NT2/D1 (cell line): Measurements from ENCODE around the gene CREG1.
A peak's percentile ranks its signal among the peaks of the same experiment; 100 is the strongest.

Source experiments
- DNase-seq: peaks from one replicate; pipeline ENCODE4 v3.0.0-alpha.2; 2011; ENCODE audit warnings: low read depth, low spot score
- H3K27me3 ChIP-seq: 2 replicates; pipeline ENCODE4 v1.6.0; 2011; ENCODE audit warnings: mild to moderate bottlenecking; ENCODE audit not compliant: insufficient read length, insufficient read depth
- H3K36me3 ChIP-seq: 2 replicates; pipeline ENCODE4 v1.6.1; 2011; ENCODE audit warnings: mild to moderate bottlenecking, low read length, mixed read lengths; ENCODE audit not compliant: insufficient read depth, insufficient read length
- H3K4me1 ChIP-seq: 2 replicates; pipeline ENCODE4 v1.5.1; 2011; ENCODE audit not compliant: insufficient read depth, insufficient read length
- H3K4me3 ChIP-seq: 2 replicates; pipeline ENCODE4 v1.5.1; 2011; ENCODE audit warnings: low read depth; ENCODE audit not compliant: insufficient read length
- H3K9ac ChIP-seq: 2 replicates; pipeline ENCODE4 v1.6.0; 2011; ENCODE audit warnings: low read depth; ENCODE audit not compliant: insufficient read length
- H3K9me3 ChIP-seq: 2 replicates; pipeline ENCODE4 v1.5.1; 2011; ENCODE audit warnings: mild to moderate bottlenecking, low read length; ENCODE audit not compliant: insufficient read depth
- SUZ12 ChIP-seq: IDR thresholded peaks from 2 replicates; pipeline ENCODE4 v1.6.1; 2011; ENCODE audit not compliant: insufficient read length, insufficient read depth; ENCODE audit errors: extremely low read depth
- YY1 ChIP-seq: IDR thresholded peaks from 2 replicates; pipeline ENCODE4 v1.6.1; 2011; ENCODE audit not compliant: insufficient read length, insufficient read depth
- ZNF274 ChIP-seq: IDR thresholded peaks from 2 replicates; pipeline ENCODE4 v1.6.1; 2011; ENCODE audit warnings: mild to moderate bottlenecking, low read depth, low read length

Gene CREG1

GRCh38 chr1:167542109-167543032, 11.2 kb downstream of the CREG1 start:
- H3K4me1 ChIP-seq = no peaks in the 10 kb centered on the region
- no peak overlapping the region for H3K9ac ChIP-seq
- TF ChIP-seq SUZ12 (no peak), ZNF274 (no peak), YY1 (no peak)
- no peak for DNase-seq
- no peaks in the 10 kb centered on the region for H3K9me3 ChIP-seq
- H3K36me3 ChIP-seq = peaks cover 26% of the 10 kb centered on the region
- no peaks in the 10 kb centered on the region for H3K27me3 ChIP-seq
- H3K4me3 ChIP-seq = no peak overlapping the region

GRCh38 chr1:167541610-167542009, 12.0 kb downstream of the CREG1 start:
- no peak for DNase-seq
- Histone ChIP-seq H3K4me3 (no peak overlapping the region), H3K36me3 (peaks cover 22% of the 10 kb centered on the region), H3K9me3 (no peaks in the 10 kb centered on the region), H3K9ac (no peak overlapping the region), H3K27me3 (no peaks in the 10 kb centered on the region), H3K4me1 (no peaks in the 10 kb centered on the region)
- TF ChIP-seq SUZ12 (no peak), ZNF274 (no peak), YY1 (no peak)

- DNase-seq = no peak
- no peak for TF ChIP-seq YY1
- TF ChIP-seq ZNF274 = no peak
- no peak for TF ChIP-seq SUZ12
Observed at GRCh38 chr1:167541003-167541402, 12.6 kb downstream of the CREG1 start.

GRCh38 chr1:167538657-167539056, 14.9 kb downstream of the CREG1 start:
- H3K27me3 ChIP-seq = no peaks in the 10 kb centered on the region
- TF ChIP-seq YY1 = no peak
- no peak for TF ChIP-seq ZNF274
- TF ChIP-seq SUZ12 = no peak
- no peaks in the 10 kb centered on the region for H3K9me3 ChIP-seq
- H3K9ac ChIP-seq = no peak overlapping the region
- no peaks in the 10 kb centered on the region for H3K4me1 ChIP-seq
- DNase-seq = peak; percentile 71
- H3K36me3 ChIP-seq = peaks cover 4% of the 10 kb centered on the region
- no peak overlapping the region for H3K4me3 ChIP-seq

More at GRCh38 chr1:167541003-167541402, 12.6 kb downstream of the CREG1 start:
- Histone ChIP-seq H3K9me3 (no peaks in the 10 kb centered on the region), H3K9ac (no peak overlapping the region), H3K27me3 (no peaks in the 10 kb centered on the region), H3K4me1 (no peaks in the 10 kb centered on the region), H3K36me3 (peaks cover 20% of the 10 kb centered on the region), H3K4me3 (no peak overlapping the region)

- TF ChIP-seq ZNF274 = no peak
- no peak for TF ChIP-seq SUZ12
- TF ChIP-seq YY1 = no peak
- no peak overlapping the region for H3K4me3 ChIP-seq
- peak; percentile 85 for DNase-seq
- no peaks in the 10 kb centered on the region for H3K36me3 ChIP-seq
- H3K27me3 ChIP-seq = no peaks in the 10 kb centered on the region
- H3K4me1 ChIP-seq = peaks cover 5% of the 10 kb centered on the region
- H3K9me3 ChIP-seq = no peaks in the 10 kb centered on the region
- no peak overlapping the region for H3K9ac ChIP-seq
Observed at GRCh38 chr1:167533851-167534300, 19.7 kb downstream of the CREG1 start.

GRCh38 chr1:167532964-167533824, 20.4 kb downstream of the CREG1 start:
- Histone ChIP-seq H3K4me1 (peaks cover 5% of the 10 kb centered on the region), H3K9me3 (no peaks in the 10 kb centered on the region), H3K9ac (no peak overlapping the region), H3K27me3 (no peaks in the 10 kb centered on the region), H3K36me3 (no peaks in the 10 kb centered on the region), H3K4me3 (no peak overlapping the region)
- DNase-seq = no peak
- TF ChIP-seq SUZ12 = no peak
- no peak for TF ChIP-seq ZNF274
- no peak for TF ChIP-seq YY1

GRCh38 chr1:167532375-167532774, 21.2 kb downstream of the CREG1 start:
- no peak for DNase-seq
- TF ChIP-seq ZNF274 (no peak), YY1 (no peak), SUZ12 (no peak)
- Histone ChIP-seq H3K36me3 (no peaks in the 10 kb centered on the region), H3K9me3 (no peaks in the 10 kb centered on the region), H3K27me3 (no peaks in the 10 kb centered on the region), H3K4me3 (no peak overlapping the region), H3K9ac (no peak overlapping the region), H3K4me1 (peaks cover 6% of the 10 kb centered on the region)
